A549 treated with CpdA at 1 μM for 4 hours (cell line): ENCODE data around the gene MRPL28. TPM values are rescaled to one million over a fixed set of nuclear protein-coding genes. Genes with fewer than 3 reads are reported as not detected.

Experiments
- total RNA-seq: library from RNA; stranded (reverse); fragments of 200-300 nt; extraction: Qiagen RNA extraction; gene quantifications from 5 replicates; pipeline ENCODE4 v1.2.3, GENCODE V29; 2022; ENCODE audit warnings: low read depth

Gene MRPL28
- 114 to 137 TPM (median 122 TPM) in 5 replicates for total RNA-seq

GRCh38 chr16:370443-370842, at the start of gene MRPL28:
MRPL28 (minus strand) TSS chr16:370538; CDS start chr16:370218, 320 bp downstream.

GRCh38 chr16:401468-402348, 31.4 kb upstream of the MRPL28 start, which contains the start of gene DECR2:
DECR2 (plus strand) TSS chr16:401885; CDS start chr16:401964, 79 bp downstream.

GRCh38 chr16:397135-397661, 26.9 kb upstream of the MRPL28 start, which contains the start of gene NME4:
NME4 (plus strand) TSS chr16:397199; CDS start chr16:397223, 24 bp downstream.

GRCh38 chr16:381789-382717, 11.7 kb upstream of the MRPL28 start, which contains the start of gene PGAP6:
PGAP6 (minus strand) TSS chr16:381978; CDS start chr16:381821, 157 bp downstream.

GRCh38 chr16:352547-353403, 17.6 kb downstream of the MRPL28 start, which contains the start of gene AXIN1:
AXIN1 (minus strand) TSS chr16:352723; CDS start chr16:347025, 5,698 bp downstream.

Other genes with a start within 250 kb of the MRPL28 start
- 23.1 to 31.0 TPM (median 30.2 TPM) in 5 replicates for gene NPRL3, start 231.9 kb downstream of the MRPL28 start, total RNA-seq
- gene HBZ, start 217.9 kb downstream of the MRPL28 start, total RNA-seq, result 0.13 TPM in 1 of 5 replicates, not detected in the others
- gene HBM, start 204.6 kb downstream of the MRPL28 start, total RNA-seq, result not detected in 5 replicates
- 0.27 to 0.53 TPM (median 0.40 TPM) in 3 of 5 replicates, not detected in the others for gene HBA2, start 197.7 kb downstream of the MRPL28 start, total RNA-seq
- 0.91 to 1.6 TPM (median 1.3 TPM) in 5 replicates for gene HBA1, start 193.9 kb downstream of the MRPL28 start, total RNA-seq
- 4.6 to 8.4 TPM (median 7.2 TPM) in 5 replicates for gene HBQ1, start 190.1 kb downstream of the MRPL28 start, total RNA-seq
- 46.2 to 59.0 TPM (median 55.7 TPM) in 5 replicates for gene LUC7L, start 141.1 kb downstream of the MRPL28 start, total RNA-seq
- gene FAM234A, start 135.7 kb downstream of the MRPL28 start, total RNA-seq, result 43.8 to 50.6 TPM (median 45.5 TPM) in 5 replicates
- gene RGS11, start 94.6 kb downstream of the MRPL28 start, total RNA-seq, result 3.7 to 5.5 TPM (median 4.1 TPM) in 5 replicates
- 1.8 to 3.8 TPM (median 2.5 TPM) in 5 replicates for gene ARHGDIG, start 89.9 kb downstream of the MRPL28 start, total RNA-seq
- 0.23 to 0.89 TPM (median 0.57 TPM) in 4 of 5 replicates, not detected in the other for gene PDIA2, start 87.4 kb downstream of the MRPL28 start, total RNA-seq
- 27.2 to 35.2 TPM (median 34.5 TPM) in 5 replicates for gene AXIN1, start 17.8 kb downstream of the MRPL28 start, total RNA-seq
- 22.4 to 38.6 TPM (median 36.8 TPM) in 5 replicates for gene PGAP6, start 11.4 kb upstream of the MRPL28 start, total RNA-seq
- 265 to 436 TPM (median 422 TPM) in 5 replicates for gene NME4, start 26.7 kb upstream of the MRPL28 start, total RNA-seq
- 19.3 to 29.5 TPM (median 28.7 TPM) in 5 replicates for gene DECR2, start 31.3 kb upstream of the MRPL28 start, total RNA-seq
- 17.3 to 23.6 TPM (median 20.1 TPM) in 5 replicates for gene RAB11FIP3, start 55.1 kb upstream of the MRPL28 start, total RNA-seq
- 45.7 to 81.9 TPM (median 75.8 TPM) in 5 replicates for gene CAPN15, start 157.2 kb upstream of the MRPL28 start, total RNA-seq
- gene PRR35, start 189.9 kb upstream of the MRPL28 start, total RNA-seq, result 0.08 to 0.20 TPM (median 0.09 TPM) in 3 of 5 replicates, not detected in the others
- gene NHLRC4, start 196.5 kb upstream of the MRPL28 start, total RNA-seq, result 0.12 to 0.23 TPM (median 0.21 TPM) in 5 replicates
- gene PIGQ, start 199.4 kb upstream of the MRPL28 start, total RNA-seq, result 28.6 to 41.6 TPM (median 36.3 TPM) in 5 replicates
- gene RAB40C, start 219.5 kb upstream of the MRPL28 start, total RNA-seq, result 13.7 to 19.3 TPM (median 16.9 TPM) in 5 replicates